ENCODE measurements around the gene RGS7. TPM values are rescaled to one million over a fixed set of nuclear protein-coding genes. Genes with fewer than 3 reads are reported as not detected.
A peak's percentile ranks its signal among the peaks of the same experiment; 100 is the strongest.

Gene RGS7
- total RNA-seq, 1 experiment from 2014 or later, result not detected

- Histone ChIP-seq H3K9ac (ENCODE audit: low read length) (no peak overlapping the region), H3K9me3 (ENCODE audit: low read length) (no peaks in the 10 kb centered on the region), H3K4me3 (ENCODE audit: low read length) (no peak overlapping the region), H2AFZ (ENCODE audit: low read length) (no peak overlapping the region), H3K27me3 (ENCODE audit: low read length) (no peaks in the 10 kb centered on the region), H3K4me1 (ENCODE audit: low read length) (no peaks in the 10 kb centered on the region), H3K79me2 (ENCODE audit: low read length) (no peaks in the 10 kb centered on the region), H3K4me2 (ENCODE audit: low read depth, low read length, poor library complexity, severe bottlenecking) (no peak overlapping the region), H4K20me1 (ENCODE audit: insufficient read depth, low read depth, low read length) (no peaks in the 10 kb centered on the region), H3K36me3 (ENCODE audit: insufficient read depth, low read length) (no peaks in the 10 kb centered on the region), H3K27ac (ENCODE audit: low read length) (no peak overlapping the region), H3K9me2 (replicated peaks; ENCODE audit: insufficient read depth, low read length) (no peaks in the 10 kb centered on the region)
- DNase-seq, result no peak
Measured at GRCh38 chr1:241325456-241325855, 31.5 kb downstream of the RGS7 start.

GRCh38 chr1:241323514-241324195 is 33.4 kb downstream of the RGS7 start:
- no peaks in the 10 kb centered on the region for H3K9me3 ChIP-seq (ENCODE audit: low read length)

GRCh38 chr1:241317676-241318075 is 39.3 kb downstream of the RGS7 start:
- Histone ChIP-seq H3K79me2 (ENCODE audit: low read length) (no peaks in the 10 kb centered on the region), H2AFZ (ENCODE audit: low read length) (no peak overlapping the region), H3K9ac (ENCODE audit: low read length) (no peak overlapping the region), H3K4me3 (ENCODE audit: low read length) (no peak overlapping the region), H3K4me2 (ENCODE audit: low read depth, low read length, poor library complexity, severe bottlenecking) (no peak overlapping the region), H3K9me2 (replicated peaks; ENCODE audit: insufficient read depth, low read length) (no peaks in the 10 kb centered on the region), H3K9me3 (ENCODE audit: low read length) (no peaks in the 10 kb centered on the region), H3K27me3 (ENCODE audit: low read length) (no peaks in the 10 kb centered on the region), H3K4me1 (ENCODE audit: low read length) (no peaks in the 10 kb centered on the region), H4K20me1 (ENCODE audit: insufficient read depth, low read depth, low read length) (no peaks in the 10 kb centered on the region), H3K27ac (ENCODE audit: low read length) (no peak overlapping the region), H3K36me3 (ENCODE audit: insufficient read depth, low read length) (no peaks in the 10 kb centered on the region)
- no peak for DNase-seq

More at GRCh38 chr1:241323514-241324195, 33.4 kb downstream of the RGS7 start:
- Histone ChIP-seq H3K27ac (ENCODE audit: low read length) (no peak overlapping the region), H3K4me2 (ENCODE audit: low read depth, low read length, poor library complexity, severe bottlenecking) (no peak overlapping the region), H4K20me1 (ENCODE audit: insufficient read depth, low read depth, low read length) (no peaks in the 10 kb centered on the region), H2AFZ (ENCODE audit: low read length) (no peak overlapping the region), H3K27me3 (ENCODE audit: low read length) (no peaks in the 10 kb centered on the region), H3K9ac (ENCODE audit: low read length) (no peak overlapping the region), H3K9me2 (replicated peaks; ENCODE audit: insufficient read depth, low read length) (no peaks in the 10 kb centered on the region), H3K4me3 (ENCODE audit: low read length) (no peak overlapping the region), H3K79me2 (ENCODE audit: low read length) (no peaks in the 10 kb centered on the region), H3K4me1 (ENCODE audit: low read length) (no peaks in the 10 kb centered on the region), H3K36me3 (ENCODE audit: insufficient read depth, low read length) (no peaks in the 10 kb centered on the region)
- peak; percentile 48 for DNase-seq

- no peaks in the 10 kb centered on the region for H3K9me2 ChIP-seq (replicated peaks; ENCODE audit: insufficient read depth, low read length)
- no peak for DNase-seq
Measured at GRCh38 chr1:241316372-241316771, 40.6 kb downstream of the RGS7 start.

GRCh38 chr1:241311056-241311746 is 45.8 kb downstream of the RGS7 start:
- H2AFZ ChIP-seq (ENCODE audit: low read length), result no peak overlapping the region
- H4K20me1 ChIP-seq (ENCODE audit: insufficient read depth, low read depth, low read length), result no peaks in the 10 kb centered on the region
- H3K4me3 ChIP-seq (ENCODE audit: low read length), result no peak overlapping the region
- no peaks in the 10 kb centered on the region for H3K9me2 ChIP-seq (replicated peaks; ENCODE audit: insufficient read depth, low read length)
- no peak overlapping the region for H3K4me2 ChIP-seq (ENCODE audit: low read depth, low read length, poor library complexity, severe bottlenecking)
- no peaks in the 10 kb centered on the region for H3K27me3 ChIP-seq (ENCODE audit: low read length)
- no peak overlapping the region for H3K27ac ChIP-seq (ENCODE audit: low read length)
- no peaks in the 10 kb centered on the region for H3K9me3 ChIP-seq (ENCODE audit: low read length)
- no peaks in the 10 kb centered on the region for H3K36me3 ChIP-seq (ENCODE audit: insufficient read depth, low read length)
- no peak overlapping the region for H3K9ac ChIP-seq (ENCODE audit: low read length)
- no peaks in the 10 kb centered on the region for H3K4me1 ChIP-seq (ENCODE audit: low read length)
- DNase-seq, result no peak
- no peaks in the 10 kb centered on the region for H3K79me2 ChIP-seq (ENCODE audit: low read length)

More at GRCh38 chr1:241316372-241316771, 40.6 kb downstream of the RGS7 start:
- H3K4me2 ChIP-seq (ENCODE audit: low read depth, low read length, poor library complexity, severe bottlenecking), result no peak overlapping the region
- H3K9ac ChIP-seq (ENCODE audit: low read length), result no peak overlapping the region
- no peaks in the 10 kb centered on the region for H3K9me3 ChIP-seq (ENCODE audit: low read length)
- H3K4me1 ChIP-seq (ENCODE audit: low read length), result no peaks in the 10 kb centered on the region
- H3K4me3 ChIP-seq (ENCODE audit: low read length), result no peak overlapping the region
- H3K36me3 ChIP-seq (ENCODE audit: insufficient read depth, low read length), result no peaks in the 10 kb centered on the region
- no peaks in the 10 kb centered on the region for H4K20me1 ChIP-seq (ENCODE audit: insufficient read depth, low read depth, low read length)
- no peaks in the 10 kb centered on the region for H3K79me2 ChIP-seq (ENCODE audit: low read length)
- no peak overlapping the region for H3K27ac ChIP-seq (ENCODE audit: low read length)
- H3K27me3 ChIP-seq (ENCODE audit: low read length), result no peaks in the 10 kb centered on the region
- no peak overlapping the region for H2AFZ ChIP-seq (ENCODE audit: low read length)

- Histone ChIP-seq H3K79me2 (ENCODE audit: low read length) (no peaks in the 10 kb centered on the region), H3K36me3 (ENCODE audit: insufficient read depth, low read length) (no peaks in the 10 kb centered on the region), H3K4me3 (ENCODE audit: low read length) (no peak overlapping the region), H3K4me1 (ENCODE audit: low read length) (no peaks in the 10 kb centered on the region), H3K27ac (ENCODE audit: low read length) (no peak overlapping the region), H3K27me3 (ENCODE audit: low read length) (no peaks in the 10 kb centered on the region), H3K9me3 (ENCODE audit: low read length) (no peaks in the 10 kb centered on the region), H3K9me2 (replicated peaks; ENCODE audit: insufficient read depth, low read length) (no peaks in the 10 kb centered on the region), H3K9ac (ENCODE audit: low read length) (no peak overlapping the region), H2AFZ (ENCODE audit: low read length) (no peak overlapping the region), H3K4me2 (ENCODE audit: low read depth, low read length, poor library complexity, severe bottlenecking) (no peak overlapping the region), H4K20me1 (ENCODE audit: insufficient read depth, low read depth, low read length) (no peaks in the 10 kb centered on the region)
- no peak for DNase-seq
Measured at GRCh38 chr1:241310451-241310850, 46.6 kb downstream of the RGS7 start.

GRCh38 chr1:241309651-241310050 is 47.4 kb downstream of the RGS7 start:
- DNase-seq, result no peak
- no peak overlapping the region for H3K27ac ChIP-seq (ENCODE audit: low read length)
- H2AFZ ChIP-seq (ENCODE audit: low read length), result no peak overlapping the region
- H3K4me1 ChIP-seq (ENCODE audit: low read length), result no peaks in the 10 kb centered on the region
- no peaks in the 10 kb centered on the region for H3K36me3 ChIP-seq (ENCODE audit: insufficient read depth, low read length)
- no peaks in the 10 kb centered on the region for H4K20me1 ChIP-seq (ENCODE audit: insufficient read depth, low read depth, low read length)
- H3K9ac ChIP-seq (ENCODE audit: low read length), result no peak overlapping the region
- H3K9me2 ChIP-seq (replicated peaks; ENCODE audit: insufficient read depth, low read length), result no peaks in the 10 kb centered on the region
- H3K79me2 ChIP-seq (ENCODE audit: low read length), result no peaks in the 10 kb centered on the region
- no peak overlapping the region for H3K4me2 ChIP-seq (ENCODE audit: low read depth, low read length, poor library complexity, severe bottlenecking)
- no peak overlapping the region for H3K4me3 ChIP-seq (ENCODE audit: low read length)
- H3K27me3 ChIP-seq (ENCODE audit: low read length), result no peaks in the 10 kb centered on the region
- no peaks in the 10 kb centered on the region for H3K9me3 ChIP-seq (ENCODE audit: low read length)

- no peaks in the 10 kb centered on the region for H3K79me2 ChIP-seq (ENCODE audit: low read length)
- H3K27me3 ChIP-seq (ENCODE audit: low read length), result no peaks in the 10 kb centered on the region
- no peak overlapping the region for H3K4me3 ChIP-seq (ENCODE audit: low read length)
- H3K9me3 ChIP-seq (ENCODE audit: low read length), result no peaks in the 10 kb centered on the region
- H4K20me1 ChIP-seq (ENCODE audit: insufficient read depth, low read depth, low read length), result no peaks in the 10 kb centered on the region
- no peak for DNase-seq
- H3K9ac ChIP-seq (ENCODE audit: low read length), result no peak overlapping the region
- no peaks in the 10 kb centered on the region for H3K9me2 ChIP-seq (replicated peaks; ENCODE audit: insufficient read depth, low read length)
- no peak overlapping the region for H2AFZ ChIP-seq (ENCODE audit: low read length)
- no peak overlapping the region for H3K27ac ChIP-seq (ENCODE audit: low read length)
- H3K4me1 ChIP-seq (ENCODE audit: low read length), result no peaks in the 10 kb centered on the region
- H3K36me3 ChIP-seq (ENCODE audit: insufficient read depth, low read length), result no peaks in the 10 kb centered on the region
- H3K4me2 ChIP-seq (ENCODE audit: low read depth, low read length, poor library complexity, severe bottlenecking), result no peak overlapping the region
Measured at GRCh38 chr1:241308471-241308870, 48.5 kb downstream of the RGS7 start.
